Neuron (in vitro differentiated cells): ENCODE results near the gene DHRSX.

Experiments
- H2AFZ ChIP-seq: one replicate; pipeline ENCODE4 v1.6.1; 2013; ENCODE audit warnings: low read depth, mild to moderate bottlenecking, inconsistent platforms, low read length, moderate library complexity
- H3K27me3 ChIP-seq: one replicate; pipeline ENCODE4 v1.6.1; 2013; ENCODE audit warnings: low read length; ENCODE audit not compliant: insufficient read depth
- H3K36me3 ChIP-seq: one replicate; pipeline ENCODE4 v1.6.1; 2013; ENCODE audit warnings: low read length; ENCODE audit not compliant: insufficient read depth
- H3K4me1 ChIP-seq: one replicate; pipeline ENCODE4 v1.6.1; 2013; ENCODE audit warnings: low read length; ENCODE audit not compliant: insufficient read depth
- H3K4me3 ChIP-seq: 2 replicates; pipeline ENCODE4 v1.5.1; 2013; ENCODE audit warnings: mild to moderate bottlenecking, low read length, moderate library complexity
- H3K9me3 ChIP-seq: one replicate; pipeline ENCODE4 v1.6.1; 2013; ENCODE audit warnings: low read length

Gene DHRSX

GRCh38 chrX:2446815-2447214 lies 54.0 kb downstream of the DHRSX start:
- no peaks in the 10 kb centered on the region for H3K36me3 ChIP-seq
- H3K9me3 ChIP-seq: peaks cover 11% of the 10 kb centered on the region
- H2AFZ ChIP-seq: no peak overlapping the region
- H3K27me3 ChIP-seq: no peaks in the 10 kb centered on the region
- no peak overlapping the region for H3K4me3 ChIP-seq
- peaks cover 11% of the 10 kb centered on the region for H3K4me1 ChIP-seq

DNA sequence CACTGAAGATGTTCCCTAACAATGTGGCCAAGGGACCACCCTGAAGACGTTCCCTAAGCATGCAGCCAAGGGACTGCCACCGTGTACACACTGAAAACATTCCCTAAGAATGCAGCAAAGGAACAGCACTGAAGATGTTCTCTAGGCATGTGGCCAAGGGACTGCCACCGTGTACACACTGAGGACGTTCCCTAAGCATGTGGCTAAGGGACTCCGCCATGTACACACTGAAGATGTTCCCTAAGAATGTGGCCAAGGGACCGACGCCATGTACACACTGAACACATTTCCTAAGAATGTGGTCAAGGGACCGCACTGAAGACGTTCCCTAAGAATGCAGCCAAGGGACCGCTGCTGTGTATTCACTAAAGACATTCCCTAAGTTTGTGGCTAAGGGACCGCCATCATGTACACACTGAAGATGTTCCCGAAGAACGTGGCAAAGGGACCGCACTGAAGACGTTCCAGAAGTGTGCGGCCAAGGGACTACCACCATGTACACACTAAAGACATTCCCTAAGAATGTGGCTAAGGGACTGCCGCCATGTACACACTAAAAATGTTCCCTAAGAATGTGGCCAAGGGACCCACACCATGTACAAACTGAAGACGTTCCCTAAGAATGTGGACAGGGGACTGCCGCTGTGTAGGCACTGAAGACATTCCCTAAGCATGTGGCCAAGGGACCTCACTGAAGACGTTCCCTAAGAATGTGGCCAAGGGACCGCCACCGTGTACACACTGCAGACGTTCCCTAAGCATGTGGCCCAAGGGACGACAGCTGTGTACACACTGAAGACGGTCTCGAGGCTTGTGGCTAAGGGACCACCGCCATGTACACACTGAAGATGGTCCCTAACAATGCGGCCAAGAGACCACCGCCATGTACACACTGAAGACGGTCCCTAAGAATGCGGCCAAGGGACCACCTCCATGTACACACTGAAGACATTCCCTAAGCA lies 54.8 kb downstream of the DHRSX start:
- no peaks in the 10 kb centered on the region for H3K27me3 ChIP-seq
- no peak overlapping the region for H2AFZ ChIP-seq
- peaks cover 11% of the 10 kb centered on the region for H3K4me1 ChIP-seq
- H3K36me3 ChIP-seq: no peaks in the 10 kb centered on the region
- peaks cover 11% of the 10 kb centered on the region for H3K9me3 ChIP-seq
- no peak overlapping the region for H3K4me3 ChIP-seq

DNA sequence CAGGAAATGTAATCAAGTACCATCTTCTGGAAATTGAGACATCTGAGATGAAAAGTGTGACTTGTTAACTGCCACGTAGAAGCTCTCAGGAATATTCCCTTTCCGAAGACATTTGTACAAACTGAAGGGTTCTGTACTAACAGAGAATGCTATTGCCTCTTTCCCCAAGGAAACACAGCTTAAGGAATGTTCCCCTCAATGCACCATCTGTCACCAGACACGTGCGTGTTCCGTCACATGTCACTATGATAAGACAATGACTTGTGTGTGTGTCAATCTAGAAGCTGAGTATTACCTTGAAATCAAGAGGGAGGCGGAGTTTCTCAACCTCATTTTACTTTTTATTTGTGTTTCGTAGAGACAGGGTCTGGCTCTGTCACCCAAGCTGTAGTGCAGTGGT lies 58.1 kb downstream of the DHRSX start:
- Histone ChIP-seq H2AFZ (no peak overlapping the region), H3K27me3 (no peaks in the 10 kb centered on the region), H3K36me3 (peaks cover 2% of the 10 kb centered on the region), H3K4me1 (peaks cover 7% of the 10 kb centered on the region), H3K4me3 (no peak overlapping the region), H3K9me3 (peaks cover 25% of the 10 kb centered on the region)

DNA sequence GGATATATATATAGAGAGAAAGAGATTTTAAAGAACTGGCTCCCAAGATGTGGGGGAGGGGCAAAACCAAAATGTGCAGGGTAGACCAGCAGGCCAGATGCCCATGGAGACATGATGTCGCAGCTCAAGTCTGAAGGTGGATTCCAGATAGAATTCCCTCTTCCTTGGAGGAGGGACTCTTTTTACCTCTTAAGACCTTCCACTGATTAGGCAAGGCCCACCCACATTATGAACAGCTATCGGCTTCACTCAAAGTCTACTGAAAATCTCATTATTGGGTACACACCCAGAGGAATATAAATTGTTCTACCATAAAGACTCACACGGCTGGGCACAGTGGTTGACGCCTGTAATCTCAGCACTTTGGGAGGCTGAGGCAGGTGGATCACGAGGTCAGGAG lies 59.3 kb downstream of the DHRSX start:
- Histone ChIP-seq H3K27me3 (no peaks in the 10 kb centered on the region), H3K9me3 (peaks cover 20% of the 10 kb centered on the region), H3K36me3 (peaks cover 2% of the 10 kb centered on the region), H2AFZ (no peak overlapping the region), H3K4me3 (no peak overlapping the region), H3K4me1 (peaks cover 7% of the 10 kb centered on the region)

GRCh38 chrX:2439613-2440012 lies 61.2 kb downstream of the DHRSX start:
- H3K4me3 ChIP-seq: no peak overlapping the region
- peaks cover 12% of the 10 kb centered on the region for H3K4me1 ChIP-seq
- no peaks in the 10 kb centered on the region for H3K27me3 ChIP-seq
- H3K36me3 ChIP-seq: peaks cover 2% of the 10 kb centered on the region
- peaks cover 14% of the 10 kb centered on the region for H3K9me3 ChIP-seq
- H2AFZ ChIP-seq: no peak overlapping the region

GRCh38 chrX:2435465-2435864 lies 65.3 kb downstream of the DHRSX start:
- H3K27me3 ChIP-seq: no peaks in the 10 kb centered on the region
- H3K4me3 ChIP-seq: no peak overlapping the region
- no peak overlapping the region for H2AFZ ChIP-seq
- H3K4me1 ChIP-seq: peaks cover 8% of the 10 kb centered on the region
- peaks cover 14% of the 10 kb centered on the region for H3K9me3 ChIP-seq
- H3K36me3 ChIP-seq: peaks cover 2% of the 10 kb centered on the region

- H3K9me3 ChIP-seq: peaks cover 6% of the 10 kb centered on the region
- no peak overlapping the region for H3K4me3 ChIP-seq
- no peak overlapping the region for H2AFZ ChIP-seq
Measured at GRCh38 chrX:2434270-2435163, 66.3 kb downstream of the DHRSX start.

GRCh38 chrX:2432298-2432863 lies 68.4 kb downstream of the DHRSX start:
- H3K9me3 ChIP-seq: peaks cover 4% of the 10 kb centered on the region

More at GRCh38 chrX:2434270-2435163, 66.3 kb downstream of the DHRSX start:
- Histone ChIP-seq H3K27me3 (no peaks in the 10 kb centered on the region), H3K36me3 (peaks cover 2% of the 10 kb centered on the region), H3K4me1 (peaks cover 8% of the 10 kb centered on the region)

DNA sequence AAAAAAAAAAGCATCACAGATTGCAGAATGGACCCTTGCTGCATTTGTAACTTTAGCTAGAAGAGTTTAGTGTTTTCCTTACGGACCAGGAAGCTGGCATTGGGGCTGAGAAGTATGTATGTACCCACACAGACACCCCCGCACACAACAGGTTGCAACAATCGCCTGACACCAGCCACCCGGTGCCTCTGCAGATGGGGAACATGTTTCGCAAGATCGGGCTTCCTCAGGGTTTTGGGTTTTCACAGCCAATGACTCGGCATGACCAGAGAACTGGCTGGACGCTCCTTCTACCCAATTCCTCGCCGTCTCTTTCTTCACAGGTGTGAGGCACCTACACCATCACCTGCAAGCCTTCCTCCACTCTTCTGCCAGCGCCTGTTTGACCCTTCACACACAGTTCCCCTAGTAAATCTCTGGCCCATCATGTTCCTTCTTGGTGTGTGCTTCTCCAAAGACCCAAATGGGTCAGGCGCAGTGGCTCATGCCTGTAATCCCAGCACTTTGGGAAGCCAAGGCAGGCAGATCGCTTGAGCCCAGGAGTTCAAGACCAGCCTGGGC lies 70.4 kb downstream of the DHRSX start:
- Histone ChIP-seq H3K4me3 (no peak overlapping the region), H3K36me3 (no peaks in the 10 kb centered on the region), H3K4me1 (peaks cover 8% of the 10 kb centered on the region), H3K9me3 (peaks cover 11% of the 10 kb centered on the region), H3K27me3 (no peaks in the 10 kb centered on the region), H2AFZ (no peak overlapping the region)

More at GRCh38 chrX:2432298-2432863, 68.4 kb downstream of the DHRSX start:
- H3K4me1 ChIP-seq: peaks cover 8% of the 10 kb centered on the region
- H3K27me3 ChIP-seq: no peaks in the 10 kb centered on the region
- H3K36me3 ChIP-seq: no peaks in the 10 kb centered on the region
- no peak overlapping the region for H3K4me3 ChIP-seq
- H2AFZ ChIP-seq: no peak overlapping the region

GRCh38 chrX:2427737-2428136 lies 73.0 kb downstream of the DHRSX start:
- no peak overlapping the region for H2AFZ ChIP-seq
- no peaks in the 10 kb centered on the region for H3K4me1 ChIP-seq
- H3K36me3 ChIP-seq: peaks cover 4% of the 10 kb centered on the region
- no peak overlapping the region for H3K4me3 ChIP-seq
- peaks cover 13% of the 10 kb centered on the region for H3K9me3 ChIP-seq
- H3K27me3 ChIP-seq: no peaks in the 10 kb centered on the region

DNA sequence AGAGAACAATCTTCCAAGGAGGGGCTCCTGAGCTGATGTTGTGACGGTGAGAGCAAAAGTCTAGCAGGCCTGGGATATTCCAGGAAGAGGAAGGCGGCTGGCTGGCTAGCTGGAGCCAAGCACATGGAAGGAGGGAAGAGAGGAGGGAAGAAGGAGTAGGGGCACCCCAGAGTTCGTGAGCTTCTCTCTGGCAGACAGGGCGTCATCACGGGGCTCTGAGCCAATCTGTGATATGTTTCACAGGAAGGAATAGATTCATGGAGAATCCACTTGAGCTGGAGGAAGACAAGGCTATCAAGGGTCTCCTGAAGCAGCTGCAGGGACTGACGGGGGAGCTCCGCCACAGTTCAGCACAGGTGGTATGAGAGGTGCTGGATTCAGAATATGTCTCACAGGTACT lies 73.6 kb downstream of the DHRSX start:
- Histone ChIP-seq H3K4me3 (no peak overlapping the region), H3K9me3 (peaks cover 13% of the 10 kb centered on the region), H3K4me1 (no peaks in the 10 kb centered on the region), H3K36me3 (peaks cover 4% of the 10 kb centered on the region), H2AFZ (no peak overlapping the region), H3K27me3 (no peaks in the 10 kb centered on the region)

DNA sequence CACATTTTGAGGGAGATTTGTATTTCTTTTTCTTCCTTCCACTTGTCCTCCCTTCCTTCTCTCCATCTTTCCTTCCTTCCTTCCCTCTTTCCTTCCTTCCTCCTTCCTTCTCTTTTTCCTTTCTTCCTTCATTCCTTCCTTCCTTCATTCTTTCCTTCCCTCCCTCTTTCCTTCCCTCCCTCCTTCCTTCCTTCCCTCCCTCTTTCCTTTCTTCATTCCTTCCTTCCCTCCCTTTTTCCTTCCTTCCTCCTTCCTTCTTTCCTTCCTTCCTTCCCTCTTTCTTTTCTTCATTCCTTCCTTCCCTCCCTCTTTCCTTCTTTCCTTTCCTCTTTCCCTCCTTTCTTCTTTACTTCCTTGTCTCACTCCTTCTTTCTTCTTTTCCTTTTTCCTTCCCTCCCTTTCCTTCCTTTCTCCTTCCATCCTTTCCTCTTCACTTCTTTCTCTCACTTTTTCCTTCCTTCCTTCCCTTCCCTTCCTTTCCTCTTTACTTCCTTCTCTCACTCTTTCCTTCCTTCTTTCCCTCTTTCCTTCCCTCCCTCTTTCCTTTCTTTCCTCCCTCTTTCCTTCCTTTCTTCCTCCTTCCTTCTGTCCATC lies 74.4 kb downstream of the DHRSX start:
- Histone ChIP-seq H3K36me3 (peaks cover 9% of the 10 kb centered on the region), H3K27me3 (no peaks in the 10 kb centered on the region), H2AFZ (no peak overlapping the region), H3K9me3 (peaks cover 13% of the 10 kb centered on the region), H3K4me3 (no peak overlapping the region), H3K4me1 (no peaks in the 10 kb centered on the region)
